Rectal smooth muscle tissue (tissue), 1 donor: ENCODE data around the gene CMTM3.

Source experiments
- H3K27ac ChIP-seq: one replicate; pipeline ENCODE4 v1.7.0; 2013; ENCODE audit warnings: low read depth, low read length, inconsistent platforms
- H3K27me3 ChIP-seq: one replicate; pipeline ENCODE4 v1.7.0; 2013; ENCODE audit warnings: low read length; ENCODE audit not compliant: control insufficient read depth, insufficient read depth
- H3K36me3 ChIP-seq: one replicate; pipeline ENCODE4 v1.7.0; 2013; ENCODE audit warnings: low read length; ENCODE audit not compliant: control insufficient read depth, insufficient read depth
- H3K4me1 ChIP-seq: one replicate; pipeline ENCODE4 v1.7.0; 2013; ENCODE audit warnings: low read length; ENCODE audit not compliant: control insufficient read depth, insufficient read depth
- H3K4me3 ChIP-seq: one replicate; pipeline ENCODE4 v1.7.0; 2013; ENCODE audit warnings: low read length
- H3K9ac ChIP-seq: one replicate; pipeline ENCODE4 v1.7.0; 2013; ENCODE audit warnings: low read length

Gene CMTM3

GRCh38 chr16:66572356-66572755 lies 32.1 kb upstream of the CMTM3 start:
- Histone ChIP-seq H3K4me1 (no peaks in the 10 kb centered on the region), H3K4me3 (no peak overlapping the region), H3K27me3 (no peaks in the 10 kb centered on the region), H3K36me3 (no peaks in the 10 kb centered on the region), H3K9ac (no peak overlapping the region), H3K27ac (no peak overlapping the region)

GRCh38 chr16:66574081-66574480 lies 30.4 kb upstream of the CMTM3 start:
- H3K27ac ChIP-seq, result no peak overlapping the region
- no peak overlapping the region for H3K9ac ChIP-seq
- no peaks in the 10 kb centered on the region for H3K4me1 ChIP-seq
- H3K4me3 ChIP-seq, result no peak overlapping the region
- H3K27me3 ChIP-seq, result peaks cover 3% of the 10 kb centered on the region
- H3K36me3 ChIP-seq, result no peaks in the 10 kb centered on the region

GRCh38 chr16:66574531-66574930 lies 30.0 kb upstream of the CMTM3 start:
- Histone ChIP-seq H3K36me3 (no peaks in the 10 kb centered on the region), H3K4me3 (no peak overlapping the region), H3K27me3 (peaks cover 7% of the 10 kb centered on the region), H3K4me1 (no peaks in the 10 kb centered on the region), H3K27ac (no peak overlapping the region), H3K9ac (no peak overlapping the region)

- Histone ChIP-seq H3K4me3 (no peak overlapping the region), H3K27ac (no peak overlapping the region), H3K9ac (no peak overlapping the region), H3K27me3 (peaks cover 7% of the 10 kb centered on the region), H3K36me3 (no peaks in the 10 kb centered on the region), H3K4me1 (no peaks in the 10 kb centered on the region)
These were observed 29.4 kb upstream of the CMTM3 start for GRCh38 chr16:66575060-66575459.

GRCh38 chr16:66576296-66576695 lies 28.2 kb upstream of the CMTM3 start:
- H3K27ac ChIP-seq, result no peak overlapping the region

GRCh38 chr16:66578651-66579531 lies 25.6 kb upstream of the CMTM3 start, which contains the start of gene CMTM2:
CMTM2 (plus strand) TSS chr16:66579463; CDS start chr16:66579608, 145 bp downstream.
- no peak within 1 kb of the TSS for H3K9ac ChIP-seq

More at GRCh38 chr16:66576296-66576695, 28.2 kb upstream of the CMTM3 start:
- Histone ChIP-seq H3K27me3 (peaks cover 7% of the 10 kb centered on the region), H3K9ac (no peak overlapping the region), H3K4me3 (no peak overlapping the region), H3K36me3 (no peaks in the 10 kb centered on the region), H3K4me1 (no peaks in the 10 kb centered on the region)

GRCh38 chr16:66580605-66581209 lies 23.8 kb upstream of the CMTM3 start:
- H3K4me1 ChIP-seq, result no peaks in the 10 kb centered on the region
- no peak overlapping the region for H3K27ac ChIP-seq
- H3K9ac ChIP-seq, result no peak overlapping the region
- no peaks in the 10 kb centered on the region for H3K36me3 ChIP-seq
- H3K4me3 ChIP-seq, result no peak overlapping the region
- peaks cover 7% of the 10 kb centered on the region for H3K27me3 ChIP-seq

More at GRCh38 chr16:66578651-66579531, 25.6 kb upstream of the CMTM3 start, which contains the start of gene CMTM2:
- Histone ChIP-seq H3K4me3 (peak within 1 kb of the TSS; percentile 45), H3K4me1 (no peaks in the 10 kb centered on the region), H3K27ac (no peak within 1 kb of the TSS), H3K27me3 (peaks cover 7% of the 10 kb centered on the region), H3K36me3 (no peaks in the 10 kb centered on the region)

- no peak overlapping the region for H3K9ac ChIP-seq
- peaks cover 7% of the 10 kb centered on the region for H3K27me3 ChIP-seq
- no peak overlapping the region for H3K4me3 ChIP-seq
- no peaks in the 10 kb centered on the region for H3K4me1 ChIP-seq
- H3K27ac ChIP-seq, result no peak overlapping the region
- H3K36me3 ChIP-seq, result no peaks in the 10 kb centered on the region
These were observed 23.1 kb upstream of the CMTM3 start for GRCh38 chr16:66581246-66581952.

GRCh38 chr16:66585481-66586239 lies 18.8 kb upstream of the CMTM3 start:
- Histone ChIP-seq H3K4me3 (no peak overlapping the region), H3K9ac (no peak overlapping the region), H3K27ac (no peak overlapping the region), H3K27me3 (no peaks in the 10 kb centered on the region), H3K4me1 (no peaks in the 10 kb centered on the region), H3K36me3 (no peaks in the 10 kb centered on the region)

GRCh38 chr16:66587881-66588600 lies 16.5 kb upstream of the CMTM3 start:
- Histone ChIP-seq H3K36me3 (no peaks in the 10 kb centered on the region), H3K4me1 (no peaks in the 10 kb centered on the region), H3K4me3 (no peak overlapping the region), H3K27ac (no peak overlapping the region), H3K9ac (no peak overlapping the region), H3K27me3 (no peaks in the 10 kb centered on the region)

GRCh38 chr16:66588981-66589713 lies 15.4 kb upstream of the CMTM3 start:
- Histone ChIP-seq H3K27ac (no peak overlapping the region), H3K9ac (no peak overlapping the region), H3K4me1 (no peaks in the 10 kb centered on the region), H3K36me3 (no peaks in the 10 kb centered on the region), H3K27me3 (no peaks in the 10 kb centered on the region), H3K4me3 (no peak overlapping the region)
